Fibroblast of lung (primary cell): ENCODE data around the gene LMOD3. TPM values are rescaled to one million over a fixed set of nuclear protein-coding genes. Genes with fewer than 3 reads are reported as not detected.
A peak's percentile ranks its signal among the peaks of the same experiment; 100 is the strongest.

Experiments
- DNase-seq, 2 donors: peaks; one replicate each; pipeline versions ENCODE4 v3.0.0 to v3.0.0-alpha.2; 2010; ENCODE audit warnings: low read depth in 2 of 2
- H2AFZ ChIP-seq: 2 replicates; pipeline ENCODE4 v1.5.1; 2012; ENCODE audit warnings: low read length, control low read depth, inconsistent platforms
- H3K27ac ChIP-seq: 2 replicates; pipeline ENCODE4 v1.5.1; 2011; ENCODE audit warnings: low read length, control low read depth; ENCODE audit not compliant: insufficient read depth
- H3K27me3 ChIP-seq: 2 replicates; pipeline ENCODE4 v1.5.1; 2011; ENCODE audit warnings: mild to moderate bottlenecking, low read length; ENCODE audit not compliant: control insufficient read depth, insufficient read depth
- H3K36me3 ChIP-seq: 2 replicates; pipeline ENCODE4 v1.5.1; 2011; ENCODE audit warnings: low read length; ENCODE audit not compliant: control insufficient read depth, insufficient read depth
- H3K4me1 ChIP-seq: 2 replicates; pipeline ENCODE4 v1.5.1; 2011; ENCODE audit warnings: low read length; ENCODE audit not compliant: control insufficient read depth, insufficient read depth; ENCODE audit errors: extremely low read depth
- H3K4me2 ChIP-seq: 2 replicates; pipeline ENCODE4 v1.5.1; 2011; ENCODE audit warnings: low read length, control low read depth; ENCODE audit not compliant: insufficient read depth; ENCODE audit errors: extremely low read depth
- H3K4me3 ChIP-seq, 4 experiments: fragments of 200-600 bp in 1 of 4; sonication (generic) in 1 of 4; replicated peaks in 1 of 4; 2 replicates each; pipeline ENCODE4 v1.5.1; 2011 to 2016; ENCODE audit warnings: low read length in 4 of 4, low read depth in 3 of 4, mild to moderate bottlenecking in 3 of 4, control low read depth in 2 of 4, inconsistent platforms in 1 of 4, mixed read lengths in 1 of 4; ENCODE audit not compliant: insufficient read depth in 1 of 4; ENCODE audit errors: control extremely low read depth in 1 of 4
- H3K79me2 ChIP-seq: 2 replicates; pipeline ENCODE4 v1.5.1; 2012; ENCODE audit warnings: mild to moderate bottlenecking, low read length, inconsistent platforms; ENCODE audit not compliant: control insufficient read depth, insufficient read depth
- H3K9ac ChIP-seq: 2 replicates; pipeline ENCODE4 v1.5.1; 2011; ENCODE audit warnings: mild to moderate bottlenecking, low read length, control low read depth; ENCODE audit not compliant: insufficient read depth
- H3K9me3 ChIP-seq: 2 replicates; pipeline ENCODE4 v1.5.1; 2012; ENCODE audit warnings: low read depth, low read length; ENCODE audit not compliant: control insufficient read depth, insufficient read depth
- H4K20me1 ChIP-seq: 2 replicates; pipeline ENCODE4 v1.5.1; 2011; ENCODE audit warnings: low read length; ENCODE audit not compliant: control insufficient read depth, insufficient read depth; ENCODE audit errors: extremely low read depth
- CTCF ChIP-seq, 2 donors: IDR thresholded peaks in 1 of 2; conservative IDR thresholded peaks in 1 of 2; 1 replicate in 1 of 2; 2 replicates in 1 of 2; pipeline ENCODE4 v1.5.1; 2011 to 2012; ENCODE audit warnings: low read length in 2 of 2, control low read depth in 1 of 2, inconsistent platforms in 1 of 2, low read depth in 1 of 2, mild to moderate bottlenecking in 1 of 2
- EZH2 ChIP-seq: IDR thresholded peaks from 2 replicates; pipeline ENCODE4 v1.5.1; 2012; ENCODE audit warnings: low read length, control low read depth, mild to moderate bottlenecking; ENCODE audit errors: missing control alignments
- polyA plus RNA-seq, 2 donors: library from polyadenylated mRNA; depleted of rRNA in 1 of 2; stranded (reverse) in 1 of 2; unstranded in 1 of 2; fragments of >200 nt; gene quantifications; 2 replicates each; pipeline ENCODE4 v1.2.1, GENCODE V29; 2011 to 2012; ENCODE audit warnings: missing spikeins in 1 of 2
- total RNA-seq: library from RNA; depleted of rRNA; stranded (reverse); fragments of >200 nt; gene quantifications from 2 replicates; pipeline ENCODE4 v1.2.1, GENCODE V29; 2014

LMOD3 gene
- total and polyA plus RNA-seq, 2 donors (not counting 1 experiment from before 2014, with no cell fraction given): 0.20 to 4.0 TPM

GRCh38 chr3:69096299-69096698 is 26.1 kb downstream of the LMOD3 start:
- H3K27me3 ChIP-seq: no peaks in the 10 kb centered on the region
- peaks cover 71% of the 10 kb centered on the region for H3K79me2 ChIP-seq
- no peak overlapping the region for H2AFZ ChIP-seq
- TF ChIP-seq EZH2: no peak
- no peak for TF ChIP-seq CTCF (conservative IDR thresholded peaks at IDR 0.05 in 1 of 2, IDR thresholded peaks at IDR 0.05 in 1 of 2; ENCODE audit: low read depth in 1 of 2, low read length in 2 of 2)
- no peak overlapping the region for H3K4me2 ChIP-seq
- no peaks in the 10 kb centered on the region for H4K20me1 ChIP-seq
- no peaks in the 10 kb centered on the region for H3K36me3 ChIP-seq
- DNase-seq: no peak
- no peak overlapping the region for H3K9ac ChIP-seq
- H3K9me3 ChIP-seq: no peaks in the 10 kb centered on the region
- H3K4me1 ChIP-seq: peaks cover 26% of the 10 kb centered on the region
- no peak overlapping the region for H3K27ac ChIP-seq
- H3K4me3 ChIP-seq: no peak overlapping the region

- Histone ChIP-seq H3K79me2 (peaks cover 73% of the 10 kb centered on the region), H3K27ac (no peak overlapping the region), H3K36me3 (no peaks in the 10 kb centered on the region), H3K4me3 (no peak overlapping the region), H3K9ac (no peak overlapping the region), H3K9me3 (no peaks in the 10 kb centered on the region), H3K27me3 (no peaks in the 10 kb centered on the region), H3K4me1 (peaks cover 27% of the 10 kb centered on the region), H3K4me2 (no peak overlapping the region), H2AFZ (no peak overlapping the region), H4K20me1 (no peaks in the 10 kb centered on the region)
- TF ChIP-seq EZH2 (no peak), CTCF (conservative IDR thresholded peaks at IDR 0.05 in 1 of 2, IDR thresholded peaks at IDR 0.05 in 1 of 2; ENCODE audit: low read depth in 1 of 2, low read length in 2 of 2) (no peak)
- no peak for DNase-seq
Measured at GRCh38 chr3:69095636-69096035, 26.8 kb downstream of the LMOD3 start.

- TF ChIP-seq EZH2: no peak
- TF ChIP-seq CTCF (conservative IDR thresholded peaks at IDR 0.05 in 1 of 2, IDR thresholded peaks at IDR 0.05 in 1 of 2; ENCODE audit: low read depth in 1 of 2, low read length in 2 of 2): no peak
- no peaks in the 10 kb centered on the region for H3K36me3 ChIP-seq
- H3K9me3 ChIP-seq: no peaks in the 10 kb centered on the region
- peaks cover 74% of the 10 kb centered on the region for H3K79me2 ChIP-seq
- H3K4me2 ChIP-seq: peak overlapping the region; percentile 73
- no peaks in the 10 kb centered on the region for H3K27me3 ChIP-seq
- peak; percentile 44 to 86 for DNase-seq
- H4K20me1 ChIP-seq: no peaks in the 10 kb centered on the region
- peak overlapping the region in 1 of 4 experiments; percentile 1 for H3K4me3 ChIP-seq
- H3K27ac ChIP-seq: peak overlapping the region; percentile 19
- no peak overlapping the region for H2AFZ ChIP-seq
- no peak overlapping the region for H3K9ac ChIP-seq
- peaks cover 31% of the 10 kb centered on the region for H3K4me1 ChIP-seq
Measured at GRCh38 chr3:69094467-69095205, 27.8 kb downstream of the LMOD3 start.
